ENCODE results near the gene FRMD1. TPM values are rescaled to one million over a fixed set of nuclear protein-coding genes. Genes with fewer than 3 reads are reported as not detected.

The FRMD1 gene
- total RNA-seq, 1 experiment from 2014 or later: not detected

GRCh38 chr6:168054765-168055560 lies 24.0 kb downstream of the FRMD1 start:
- Mint-ChIP-seq H3K4me3 (ENCODE audit: unreplicated experiment) (no peak overlapping the region), H3K36me3 (ENCODE audit: insufficient read depth, unreplicated experiment) (no peaks in the 10 kb centered on the region), H3K27ac (ENCODE audit: low read depth, unreplicated experiment) (no peak overlapping the region), H3K9me3 (ENCODE audit: unreplicated experiment) (no peaks in the 10 kb centered on the region), H3K27me3 (ENCODE audit: insufficient read depth, unreplicated experiment) (no peaks in the 10 kb centered on the region), H3K4me1 (ENCODE audit: insufficient read depth, unreplicated experiment) (peaks cover 7% of the 10 kb centered on the region)
- ChIA-PET POLR2A (no interaction called here), CTCF (no interaction called here)
- BruUV-seq (replicated peaks): no TSS peak
- intact Hi-C loops (cut with micrococcal nuclease): no loop called here
- no peak for DNase-seq (ENCODE audit: unreplicated experiment)
- TF ChIP-seq CTCF (IDR thresholded peaks at IDR 0.05; ENCODE audit: unreplicated experiment): no peak

- intact Hi-C loops (cut with micrococcal nuclease): no loop called here
- Mint-ChIP-seq H3K9me3 (ENCODE audit: unreplicated experiment) (no peaks in the 10 kb centered on the region), H3K27me3 (ENCODE audit: insufficient read depth, unreplicated experiment) (no peaks in the 10 kb centered on the region), H3K27ac (ENCODE audit: low read depth, unreplicated experiment) (no peak overlapping the region), H3K4me1 (ENCODE audit: insufficient read depth, unreplicated experiment) (peaks cover 7% of the 10 kb centered on the region), H3K36me3 (ENCODE audit: insufficient read depth, unreplicated experiment) (no peaks in the 10 kb centered on the region), H3K4me3 (ENCODE audit: unreplicated experiment) (no peak overlapping the region)
- no TSS peak for BruUV-seq (replicated peaks)
- ChIA-PET POLR2A (no interaction called here), CTCF (no interaction called here)
- no peak for DNase-seq (ENCODE audit: unreplicated experiment)
- TF ChIP-seq CTCF (IDR thresholded peaks at IDR 0.05; ENCODE audit: unreplicated experiment): no peak
These were observed 25.0 kb downstream of the FRMD1 start for GRCh38 chr6:168053957-168054471.

GRCh38 chr6:168053086-168053956 lies 25.7 kb downstream of the FRMD1 start:
- POLR2A ChIA-PET: no interaction called here
- no peak for TF ChIP-seq CTCF (IDR thresholded peaks at IDR 0.05; ENCODE audit: unreplicated experiment)

GRCh38 chr6:168052291-168052891 lies 26.6 kb downstream of the FRMD1 start:
- no peak overlapping the region for H3K27ac Mint-ChIP-seq (ENCODE audit: low read depth, unreplicated experiment)
- BruUV-seq (replicated peaks): no TSS peak
- no peaks in the 10 kb centered on the region for H3K4me1 Mint-ChIP-seq (ENCODE audit: insufficient read depth, unreplicated experiment)
- no peak for DNase-seq (ENCODE audit: unreplicated experiment)
- H3K27me3 Mint-ChIP-seq (ENCODE audit: insufficient read depth, unreplicated experiment): no peaks in the 10 kb centered on the region
- CTCF ChIA-PET: no interaction called here
- TF ChIP-seq CTCF (IDR thresholded peaks at IDR 0.05; ENCODE audit: unreplicated experiment): no peak
- no peaks in the 10 kb centered on the region for H3K36me3 Mint-ChIP-seq (ENCODE audit: insufficient read depth, unreplicated experiment)
- POLR2A ChIA-PET: no interaction called here
- H3K4me3 Mint-ChIP-seq (ENCODE audit: unreplicated experiment): no peak overlapping the region
- intact Hi-C loops (cut with micrococcal nuclease): no loop called here
- no peaks in the 10 kb centered on the region for H3K9me3 Mint-ChIP-seq (ENCODE audit: unreplicated experiment)

More at GRCh38 chr6:168053086-168053956, 25.7 kb downstream of the FRMD1 start:
- Mint-ChIP-seq H3K27me3 (ENCODE audit: insufficient read depth, unreplicated experiment) (no peaks in the 10 kb centered on the region), H3K4me3 (ENCODE audit: unreplicated experiment) (no peak overlapping the region), H3K36me3 (ENCODE audit: insufficient read depth, unreplicated experiment) (no peaks in the 10 kb centered on the region), H3K9me3 (ENCODE audit: unreplicated experiment) (no peaks in the 10 kb centered on the region), H3K27ac (ENCODE audit: low read depth, unreplicated experiment) (no peak overlapping the region), H3K4me1 (ENCODE audit: insufficient read depth, unreplicated experiment) (peaks cover 6% of the 10 kb centered on the region)
- CTCF ChIA-PET: no interaction called here
- no TSS peak for BruUV-seq (replicated peaks)
- intact Hi-C loops (cut with micrococcal nuclease): no loop called here
- no peak for DNase-seq (ENCODE audit: unreplicated experiment)

Data from MCF 10A (cell line).